ENCODE measurements around the gene FBXL5. TPM values are rescaled to one million over a fixed set of nuclear protein-coding genes. Genes with fewer than 3 reads are reported as not detected.
"Not testable (repeated sequence)": the region's sequence is repeated elsewhere in the genome, so short reads cannot be mapped to it uniquely, and the experiment has no call there.

The FBXL5 gene
- polyA plus RNA-seq, 1 experiment: 20.5 TPM

DNA sequence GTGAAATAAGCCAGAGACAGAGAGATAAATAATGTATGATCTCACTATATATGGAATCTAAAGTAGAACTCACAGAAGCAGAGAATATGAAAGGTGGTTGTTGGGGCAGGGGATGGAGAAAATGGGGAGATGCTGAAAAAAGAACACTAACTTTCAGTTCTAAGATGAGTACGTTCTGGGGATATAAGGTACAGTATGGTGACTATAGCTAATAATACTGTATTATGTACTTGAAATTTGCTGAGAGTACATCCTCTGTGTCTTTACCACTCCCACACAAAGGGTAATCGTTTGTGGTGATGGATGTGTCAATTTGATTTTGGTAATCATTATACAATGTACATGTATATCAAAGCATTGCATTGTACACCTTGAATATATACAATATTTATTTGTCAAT is 6.6 kb downstream of the FBXL5 start:
- ChIA-PET CTCF (interaction anchor here (1.2 kb wide), 1 partner anchor 417 kb away, joined by 4 read pairs; no protein-coding TSS in a partner anchor), POLR2A (no interaction called here)

DNA sequence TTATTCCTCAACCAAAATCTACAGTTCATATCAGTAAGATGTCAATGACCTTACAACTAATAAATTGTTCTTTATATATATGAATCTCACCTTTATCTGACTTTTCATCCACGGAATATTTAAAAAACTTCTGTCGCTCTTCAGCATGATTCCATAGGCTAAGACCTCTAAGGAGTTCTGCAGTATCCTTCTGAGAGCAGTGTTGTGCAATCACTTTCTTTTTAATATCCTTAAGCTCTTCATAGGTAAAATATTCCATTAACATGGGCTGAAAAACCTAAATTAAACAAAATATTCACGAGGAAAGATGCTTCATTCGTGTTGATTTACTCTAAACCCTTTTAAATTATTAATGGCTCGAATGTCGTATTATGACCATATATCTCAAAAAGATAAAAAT is 16.7 kb downstream of the FBXL5 start:
- no peak for DNase-seq (ENCODE audit: low read depth)
- Histone ChIP-seq H3K27me3 (ENCODE audit: control insufficient read depth, insufficient read depth, low read length) (no peaks in the 10 kb centered on the region), H3K4me3 (ENCODE audit: low read depth, low read length) (no peak overlapping the region), H3K36me3 (ENCODE audit: control insufficient read depth, insufficient read depth, low read length) (peaks cover 5% of the 10 kb centered on the region)
- CTCF ChIA-PET: interaction anchor here (1.6 kb wide), 1 partner anchor 11 kb away, joined by 3 read pairs; no protein-coding TSS in a partner anchor
- TF ChIP-seq, protein P1, sequence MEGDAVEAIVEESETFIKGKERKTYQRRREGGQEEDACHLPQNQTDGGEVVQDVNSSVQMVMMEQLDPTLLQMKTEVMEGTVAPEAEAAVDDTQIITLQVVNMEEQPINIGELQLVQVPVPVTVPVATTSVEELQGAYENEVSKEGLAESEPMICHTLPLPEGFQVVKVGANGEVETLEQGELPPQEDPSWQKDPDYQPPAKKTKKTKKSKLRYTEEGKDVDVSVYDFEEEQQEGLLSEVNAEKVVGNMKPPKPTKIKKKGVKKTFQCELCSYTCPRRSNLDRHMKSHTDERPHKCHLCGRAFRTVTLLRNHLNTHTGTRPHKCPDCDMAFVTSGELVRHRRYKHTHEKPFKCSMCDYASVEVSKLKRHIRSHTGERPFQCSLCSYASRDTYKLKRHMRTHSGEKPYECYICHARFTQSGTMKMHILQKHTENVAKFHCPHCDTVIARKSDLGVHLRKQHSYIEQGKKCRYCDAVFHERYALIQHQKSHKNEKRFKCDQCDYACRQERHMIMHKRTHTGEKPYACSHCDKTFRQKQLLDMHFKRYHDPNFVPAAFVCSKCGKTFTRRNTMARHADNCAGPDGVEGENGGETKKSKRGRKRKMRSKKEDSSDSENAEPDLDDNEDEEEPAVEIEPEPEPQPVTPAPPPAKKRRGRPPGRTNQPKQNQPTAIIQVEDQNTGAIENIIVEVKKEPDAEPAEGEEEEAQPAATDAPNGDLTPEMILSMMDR (IDR thresholded peaks at IDR 0.05; ENCODE audit: insufficient read depth, low read depth, low read length): no peak
- POLR2A ChIA-PET: no interaction called here

More for the DNA sequence above, 6.6 kb downstream of the FBXL5 start:
- H3K36me3 ChIP-seq (ENCODE audit: control insufficient read depth, insufficient read depth, low read length): no peaks in the 10 kb centered on the region
- DNase-seq (ENCODE audit: low read depth): no peak
- TF ChIP-seq, protein P1 (IDR thresholded peaks at IDR 0.05; ENCODE audit: insufficient read depth, low read depth, low read length): no peak
- H3K27me3 ChIP-seq (ENCODE audit: control insufficient read depth, insufficient read depth, low read length): no peaks in the 10 kb centered on the region
- no peak overlapping the region for H3K4me3 ChIP-seq (ENCODE audit: low read depth, low read length)

DNA sequence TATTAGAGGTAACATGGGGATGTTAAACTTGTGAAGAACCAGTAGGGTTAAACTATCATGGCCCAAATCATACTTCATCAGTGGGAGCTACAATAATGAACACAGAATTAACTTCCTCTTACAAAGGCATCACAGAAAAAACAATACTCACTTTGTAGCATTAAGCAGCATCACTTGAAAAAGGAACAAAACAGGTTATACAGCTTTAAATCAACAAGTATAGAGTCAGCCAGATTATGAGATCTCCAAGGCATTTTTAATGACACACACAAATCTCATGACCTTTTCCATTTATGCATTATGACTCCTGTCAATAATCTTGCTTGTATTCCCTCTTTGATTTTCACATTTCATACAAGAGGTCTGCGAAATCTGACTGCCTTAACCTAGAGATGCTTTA is 18.3 kb downstream of the FBXL5 start:
- CTCF ChIA-PET: interaction anchor here (0.7 to 0.9 kb wide), 2 partner anchors 9 to 19 kb away, joined by 3 read pairs; partner anchors contain the start of gene FBXL5
- peaks cover 5% of the 10 kb centered on the region for H3K36me3 ChIP-seq (ENCODE audit: control insufficient read depth, insufficient read depth, low read length)
- POLR2A ChIA-PET: no interaction called here

DNA sequence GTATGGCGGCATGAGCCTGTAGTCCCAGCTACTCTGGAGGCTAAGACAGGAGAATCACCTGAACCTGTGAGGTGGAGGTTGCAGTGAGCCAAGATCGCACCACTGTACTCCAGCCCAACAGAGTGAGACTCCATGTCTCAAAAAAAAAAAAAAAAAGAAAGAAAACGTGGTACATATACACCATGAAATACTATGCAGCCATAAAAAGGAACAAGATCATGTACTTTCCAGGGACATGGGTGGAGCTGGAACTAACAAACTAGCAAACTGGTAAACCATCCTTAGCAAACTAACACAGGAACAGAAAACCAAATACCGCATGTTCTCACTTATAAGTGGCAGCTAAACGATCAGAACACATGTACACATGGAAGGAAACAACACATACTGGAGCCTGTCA is 37.8 kb downstream of the FBXL5 start:
- H3K27me3 ChIP-seq (ENCODE audit: control insufficient read depth, insufficient read depth, low read length); H3K4me3 ChIP-seq (ENCODE audit: low read depth, low read length); H3K36me3 ChIP-seq (ENCODE audit: control insufficient read depth, insufficient read depth, low read length); POLR2A ChIA-PET; DNase-seq (ENCODE audit: low read depth): not testable (repeated sequence)
- CTCF ChIA-PET: interaction anchor here (0.6 to 1.4 kb wide), 2 partner anchors 11 to 55 kb away, joined by 3 to 4 read pairs; no protein-coding TSS in a partner anchor

More for the DNA sequence above, 18.3 kb downstream of the FBXL5 start:
- no peaks in the 10 kb centered on the region for H3K27me3 ChIP-seq (ENCODE audit: control insufficient read depth, insufficient read depth, low read length)
- DNase-seq (ENCODE audit: low read depth): no peak
- TF ChIP-seq, protein P1 (IDR thresholded peaks at IDR 0.05; ENCODE audit: insufficient read depth, low read depth, low read length): no peak
- H3K4me3 ChIP-seq (ENCODE audit: low read depth, low read length): no peak overlapping the region

DNA sequence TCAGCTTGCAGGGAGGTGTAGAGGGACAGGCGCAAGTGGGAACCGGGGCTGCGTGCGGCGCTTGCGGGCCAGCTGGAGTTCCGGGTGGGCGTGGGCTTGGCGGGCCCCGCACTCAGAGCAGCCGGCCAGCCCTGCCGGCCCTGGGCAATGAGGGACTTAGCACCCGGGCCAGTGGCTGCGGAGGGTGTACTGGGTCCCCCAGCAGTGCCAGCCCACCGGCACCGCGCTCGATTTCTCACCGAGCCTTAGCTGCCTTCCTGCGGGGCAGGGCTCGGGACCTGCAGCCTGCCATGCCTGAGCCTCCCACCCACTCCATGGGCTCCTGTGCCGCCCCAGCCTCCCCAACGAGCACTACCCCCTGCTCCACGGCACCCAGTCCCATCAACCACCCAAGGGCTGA is 40.3 kb downstream of the FBXL5 start:
- POLR2A ChIA-PET; H3K27me3 ChIP-seq (ENCODE audit: control insufficient read depth, insufficient read depth, low read length): not testable (repeated sequence)

GRCh38 chr4:15612136-15612535 is 43.0 kb downstream of the FBXL5 start:
- TF ChIP-seq, protein P1 (IDR thresholded peaks at IDR 0.05; ENCODE audit: insufficient read depth, low read depth, low read length): no peak
- ChIA-PET CTCF (no interaction called here), POLR2A (no interaction called here)
- Histone ChIP-seq H3K27me3 (ENCODE audit: control insufficient read depth, insufficient read depth, low read length) (no peaks in the 10 kb centered on the region), H3K36me3 (ENCODE audit: control insufficient read depth, insufficient read depth, low read length) (peaks cover 3% of the 10 kb centered on the region), H3K4me3 (ENCODE audit: low read depth, low read length) (no peak overlapping the region)
- DNase-seq (ENCODE audit: low read depth): no peak

More for the DNA sequence above, 40.3 kb downstream of the FBXL5 start:
- H3K4me3 ChIP-seq (ENCODE audit: low read depth, low read length); H3K36me3 ChIP-seq (ENCODE audit: control insufficient read depth, insufficient read depth, low read length); DNase-seq (ENCODE audit: low read depth): not testable (repeated sequence)
- CTCF ChIA-PET: interaction anchor here (0.7 kb wide), 1 partner anchor 10 kb away, joined by 3 read pairs; no protein-coding TSS in a partner anchor

Measured in BJ (cell line).